Astrocyte (in vitro differentiated cells and primary cell): ENCODE data around the gene PRRX2. TPM values are rescaled to one million over a fixed set of nuclear protein-coding genes. Genes with fewer than 3 reads are reported as not detected.
A peak's percentile ranks its signal among the peaks of the same experiment; 100 is the strongest.

ENCODE experiments used
- DNase-seq: peaks from one replicate; pipeline ENCODE4 v3.0.0-alpha.2; 2010; ENCODE audit warnings: low read depth
- FAIRE-seq: peaks from 2 replicates; lab custom pipeline; 2011; peaks lifted over from hg19 to GRCh38; lab: Jason Lieb, UNC
- H2AFZ ChIP-seq: 2 replicates; pipeline ENCODE4 v1.6.0; 2012; ENCODE audit warnings: low read depth, low read length, inconsistent platforms
- H3K27ac ChIP-seq: 2 replicates; pipeline ENCODE4 v1.5.1; 2011; ENCODE audit warnings: low read depth, low read length, inconsistent platforms
- H3K27me3 ChIP-seq: 2 replicates; pipeline ENCODE4 v1.6.0; 2011; ENCODE audit warnings: low read length, inconsistent platforms; ENCODE audit not compliant: insufficient read depth
- H3K36me3 ChIP-seq: 2 replicates; pipeline ENCODE4 v1.5.1; 2011; ENCODE audit warnings: low read length, inconsistent platforms; ENCODE audit not compliant: insufficient read depth
- H3K4me1 ChIP-seq: 2 replicates; pipeline ENCODE4 v1.5.1; 2011; ENCODE audit warnings: low read length, inconsistent platforms; ENCODE audit not compliant: insufficient read depth
- H3K4me2 ChIP-seq: 2 replicates; pipeline ENCODE4 v1.6.0; 2012; ENCODE audit warnings: low read length, inconsistent platforms
- H3K4me3 ChIP-seq: 2 replicates; pipeline ENCODE4 v1.5.1; 2011; ENCODE audit warnings: low read depth, mild to moderate bottlenecking, low read length, inconsistent platforms; ENCODE audit not compliant: insufficient read depth
- H3K79me2 ChIP-seq: 2 replicates; pipeline ENCODE4 v1.6.0; 2012; ENCODE audit warnings: mild to moderate bottlenecking, low read length, inconsistent platforms; ENCODE audit not compliant: insufficient read depth
- H3K9ac ChIP-seq: 2 replicates; pipeline ENCODE4 v1.6.0; 2012; ENCODE audit warnings: mild to moderate bottlenecking, low read length, inconsistent platforms
- H3K9me3 ChIP-seq: 2 replicates; pipeline ENCODE4 v1.5.1; 2012; ENCODE audit warnings: low read depth, mild to moderate bottlenecking, low read length, inconsistent platforms; ENCODE audit not compliant: insufficient read depth
- H4K20me1 ChIP-seq: 2 replicates; pipeline ENCODE4 v1.6.0; 2012; ENCODE audit warnings: low read length, inconsistent platforms; ENCODE audit not compliant: insufficient read depth
- H3K27ac Mint-ChIP-seq: one replicate; pipeline ENCODE4 v1.8.0; 2021; ENCODE audit warnings: mild to moderate bottlenecking, mixed read lengths; ENCODE audit not compliant: unreplicated experiment
- H3K27me3 Mint-ChIP-seq: one replicate; pipeline ENCODE4 v1.8.0; 2021; ENCODE audit warnings: low read depth, mixed read lengths; ENCODE audit not compliant: unreplicated experiment
- H3K36me3 Mint-ChIP-seq: one replicate; pipeline ENCODE4 v1.8.0; 2021; ENCODE audit warnings: low read depth, mixed read lengths; ENCODE audit not compliant: unreplicated experiment
- H3K4me1 Mint-ChIP-seq: one replicate; pipeline ENCODE4 v1.8.0; 2021; ENCODE audit warnings: low read depth, mixed read lengths; ENCODE audit not compliant: unreplicated experiment
- H3K4me3 Mint-ChIP-seq: one replicate; pipeline ENCODE4 v1.8.0; 2021; ENCODE audit warnings: mild to moderate bottlenecking, moderate library complexity, mixed read lengths; ENCODE audit not compliant: unreplicated experiment
- H3K9me3 Mint-ChIP-seq: one replicate; pipeline ENCODE4 v1.8.0; 2021; ENCODE audit warnings: mild to moderate bottlenecking, mixed read lengths; ENCODE audit not compliant: unreplicated experiment
- EZH2 ChIP-seq: IDR thresholded peaks from 2 replicates; pipeline ENCODE4 v1.6.1; 2012; ENCODE audit warnings: mild to moderate bottlenecking, low read length, inconsistent platforms; ENCODE audit not compliant: insufficient read depth
- total RNA-seq: library from RNA; stranded (reverse); gene quantifications from 2 replicates; pipeline ENCODE4 v1.2.1, GENCODE V29; 2021
- TF ChIP-seq, protein P1 (sequence below): IDR thresholded peaks from 2 replicates; pipeline ENCODE4 v1.5.1; 2011; ENCODE audit warnings: low read depth, mild to moderate bottlenecking, inconsistent platforms, low read length, moderate library complexity; ENCODE audit not compliant: insufficient read depth

PRRX2 gene
- total RNA-seq, 1 donor from 2014 or later = not detected

GRCh38 chr9:129631674-129632129 is 33.7 kb upstream of the PRRX2 start:
- Histone ChIP-seq H3K4me3 (no peak overlapping the region), H3K36me3 (peaks cover 16% of the 10 kb centered on the region), H3K4me1 (peaks cover 45% of the 10 kb centered on the region), H4K20me1 (peaks cover 92% of the 10 kb centered on the region), H3K4me2 (peak overlapping the region; percentile 65), H3K79me2 (peaks cover 94% of the 10 kb centered on the region), H3K27ac (peak overlapping the region; percentile 26), H3K9me3 (no peaks in the 10 kb centered on the region), H3K27me3 (no peaks in the 10 kb centered on the region), H2AFZ (no peak overlapping the region), H3K9ac (peak overlapping the region; percentile 20)
- DNase-seq (no peak), FAIRE-seq (no peak)
- Mint-ChIP-seq H3K27me3 (no peaks in the 10 kb centered on the region), H3K4me3 (peak overlapping the region; percentile 5), H3K27ac (no peak overlapping the region), H3K9me3 (no peaks in the 10 kb centered on the region), H3K4me1 (peaks cover 48% of the 10 kb centered on the region), H3K36me3 (peaks cover 18% of the 10 kb centered on the region)
- TF ChIP-seq, protein P1, sequence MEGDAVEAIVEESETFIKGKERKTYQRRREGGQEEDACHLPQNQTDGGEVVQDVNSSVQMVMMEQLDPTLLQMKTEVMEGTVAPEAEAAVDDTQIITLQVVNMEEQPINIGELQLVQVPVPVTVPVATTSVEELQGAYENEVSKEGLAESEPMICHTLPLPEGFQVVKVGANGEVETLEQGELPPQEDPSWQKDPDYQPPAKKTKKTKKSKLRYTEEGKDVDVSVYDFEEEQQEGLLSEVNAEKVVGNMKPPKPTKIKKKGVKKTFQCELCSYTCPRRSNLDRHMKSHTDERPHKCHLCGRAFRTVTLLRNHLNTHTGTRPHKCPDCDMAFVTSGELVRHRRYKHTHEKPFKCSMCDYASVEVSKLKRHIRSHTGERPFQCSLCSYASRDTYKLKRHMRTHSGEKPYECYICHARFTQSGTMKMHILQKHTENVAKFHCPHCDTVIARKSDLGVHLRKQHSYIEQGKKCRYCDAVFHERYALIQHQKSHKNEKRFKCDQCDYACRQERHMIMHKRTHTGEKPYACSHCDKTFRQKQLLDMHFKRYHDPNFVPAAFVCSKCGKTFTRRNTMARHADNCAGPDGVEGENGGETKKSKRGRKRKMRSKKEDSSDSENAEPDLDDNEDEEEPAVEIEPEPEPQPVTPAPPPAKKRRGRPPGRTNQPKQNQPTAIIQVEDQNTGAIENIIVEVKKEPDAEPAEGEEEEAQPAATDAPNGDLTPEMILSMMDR = no peak
- no peak for TF ChIP-seq EZH2

GRCh38 chr9:129632460-129632859 is 33.0 kb upstream of the PRRX2 start:
- H3K9me3 Mint-ChIP-seq = no peaks in the 10 kb centered on the region
- H3K27me3 Mint-ChIP-seq = no peaks in the 10 kb centered on the region
- H3K36me3 ChIP-seq = peaks cover 18% of the 10 kb centered on the region
- no peak overlapping the region for H3K27ac Mint-ChIP-seq
- no peak overlapping the region for H3K4me3 ChIP-seq
- H3K9me3 ChIP-seq = no peaks in the 10 kb centered on the region
- H3K79me2 ChIP-seq = peaks cover 94% of the 10 kb centered on the region
- H4K20me1 ChIP-seq = peaks cover 92% of the 10 kb centered on the region
- peaks cover 43% of the 10 kb centered on the region for H3K4me1 Mint-ChIP-seq
- H2AFZ ChIP-seq = no peak overlapping the region
- H3K9ac ChIP-seq = peak overlapping the region; percentile 20
- H3K4me1 ChIP-seq = peaks cover 37% of the 10 kb centered on the region
- H3K4me3 Mint-ChIP-seq = no peak overlapping the region
- H3K27me3 ChIP-seq = no peaks in the 10 kb centered on the region
- DNase-seq (no peak), FAIRE-seq (no peak)
- peaks cover 18% of the 10 kb centered on the region for H3K36me3 Mint-ChIP-seq
- no peak for TF ChIP-seq EZH2
- TF ChIP-seq, protein P1 = no peak
- no peak overlapping the region for H3K27ac ChIP-seq
- peak overlapping the region; percentile 65 for H3K4me2 ChIP-seq

DNA sequence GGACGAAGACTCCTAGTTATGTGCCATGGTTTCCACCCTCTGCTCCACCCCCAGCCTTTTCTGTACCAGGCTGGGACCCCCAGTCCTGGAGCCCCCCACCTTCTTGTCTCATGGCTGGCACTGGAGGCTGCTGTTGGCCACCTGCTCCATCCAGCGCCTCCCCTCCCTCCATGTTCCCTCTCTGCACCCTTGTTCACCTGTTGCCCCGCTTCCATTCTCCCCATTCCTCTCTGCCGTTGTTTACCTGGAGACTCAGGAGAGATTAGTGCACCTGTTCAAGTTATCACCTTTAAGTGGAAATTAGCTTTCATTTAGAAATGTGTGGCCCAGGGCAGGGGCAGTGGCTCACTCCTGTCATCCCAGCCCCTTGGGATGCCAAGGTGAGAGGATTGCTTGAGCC is 32.2 kb upstream of the PRRX2 start:
- TF ChIP-seq EZH2 = no peak
- TF ChIP-seq, protein P1 = no peak
- H3K9me3 ChIP-seq = no peaks in the 10 kb centered on the region
- no peak overlapping the region for H2AFZ ChIP-seq
- H3K4me3 Mint-ChIP-seq = peak overlapping the region; percentile 35
- DNase-seq (no peak), FAIRE-seq (no peak)
- no peak overlapping the region for H3K27ac Mint-ChIP-seq
- no peak overlapping the region for H3K27ac ChIP-seq
- no peak overlapping the region for H3K9ac ChIP-seq
- H3K9me3 Mint-ChIP-seq = no peaks in the 10 kb centered on the region
- peaks cover 35% of the 10 kb centered on the region for H3K4me1 Mint-ChIP-seq
- peaks cover 17% of the 10 kb centered on the region for H3K36me3 Mint-ChIP-seq
- peaks cover 92% of the 10 kb centered on the region for H3K79me2 ChIP-seq
- H3K27me3 ChIP-seq = no peaks in the 10 kb centered on the region
- H3K4me3 ChIP-seq = no peak overlapping the region
- H3K27me3 Mint-ChIP-seq = no peaks in the 10 kb centered on the region
- peaks cover 30% of the 10 kb centered on the region for H3K4me1 ChIP-seq
- H3K4me2 ChIP-seq = no peak overlapping the region
- H3K36me3 ChIP-seq = peaks cover 21% of the 10 kb centered on the region
- peaks cover 91% of the 10 kb centered on the region for H4K20me1 ChIP-seq
